ENCODE results near the gene AHNAK.
"Not testable (repeated sequence)": the region's sequence is repeated elsewhere in the genome, so short reads cannot be mapped to it uniquely, and the experiment has no call there.

AHNAK gene

GRCh38 chr11:62559626-62560025 is 13.0 kb upstream of the AHNAK start:
- H2AFZ ChIP-seq (ENCODE audit: low read length, unreplicated experiment); H3K36me3 ChIP-seq (ENCODE audit: insufficient read depth, low read length); H3K4me3 ChIP-seq (ENCODE audit: low read depth, low read length); H3K27me3 ChIP-seq (ENCODE audit: insufficient read depth, low read length): not testable (repeated sequence)
- peaks cover 69% of the 10 kb centered on the region for H3K4me1 ChIP-seq (ENCODE audit: control insufficient read depth, insufficient read depth, low read length, unreplicated experiment)
- peaks cover 27% of the 10 kb centered on the region for H3K79me2 ChIP-seq (ENCODE audit: control insufficient read depth, insufficient read depth, low read length, unreplicated experiment)
- H3K27ac ChIP-seq (ENCODE audit: low read depth, low read length) = peak overlapping the region; percentile 62

GRCh38 chr11:62559204-62559603 is 12.6 kb upstream of the AHNAK start:
- Histone ChIP-seq H3K4me1 (ENCODE audit: control insufficient read depth, insufficient read depth, low read length, unreplicated experiment) (peaks cover 73% of the 10 kb centered on the region), H2AFZ (ENCODE audit: low read length, unreplicated experiment) (no peak overlapping the region), H3K27me3 (ENCODE audit: insufficient read depth, low read length) (no peaks in the 10 kb centered on the region), H3K27ac (ENCODE audit: low read depth, low read length) (peak overlapping the region; percentile 62), H3K79me2 (ENCODE audit: control insufficient read depth, insufficient read depth, low read length, unreplicated experiment) (peaks cover 27% of the 10 kb centered on the region), H3K4me3 (ENCODE audit: low read depth, low read length) (no peak overlapping the region), H3K36me3 (ENCODE audit: insufficient read depth, low read length) (peaks cover 8% of the 10 kb centered on the region)

- no peak overlapping the region for H2AFZ ChIP-seq (ENCODE audit: low read length, unreplicated experiment)
- peaks cover 8% of the 10 kb centered on the region for H3K36me3 ChIP-seq (ENCODE audit: insufficient read depth, low read length)
- H3K27ac ChIP-seq (ENCODE audit: low read depth, low read length) = peak overlapping the region; percentile 62; the same call in 1 of the 2 replicates
- H3K79me2 ChIP-seq (ENCODE audit: control insufficient read depth, insufficient read depth, low read length, unreplicated experiment) = peaks cover 23% of the 10 kb centered on the region
- no peak overlapping the region for H3K4me3 ChIP-seq (ENCODE audit: low read depth, low read length)
- H3K27me3 ChIP-seq (ENCODE audit: insufficient read depth, low read length) = no peaks in the 10 kb centered on the region
- H3K4me1 ChIP-seq (ENCODE audit: control insufficient read depth, insufficient read depth, low read length, unreplicated experiment) = peaks cover 77% of the 10 kb centered on the region
Observed at GRCh38 chr11:62558669-62559068, 12.1 kb upstream of the AHNAK start.

- Histone ChIP-seq H3K4me3 (ENCODE audit: low read depth, low read length) (peak overlapping the region; percentile 15), H3K79me2 (ENCODE audit: control insufficient read depth, insufficient read depth, low read length, unreplicated experiment) (peaks cover 17% of the 10 kb centered on the region), H3K27me3 (ENCODE audit: insufficient read depth, low read length) (no peaks in the 10 kb centered on the region), H3K36me3 (ENCODE audit: insufficient read depth, low read length) (peaks cover 8% of the 10 kb centered on the region), H3K27ac (ENCODE audit: low read depth, low read length) (peak overlapping the region; percentile 100), H2AFZ (ENCODE audit: low read length, unreplicated experiment) (no peak overlapping the region), H3K4me1 (ENCODE audit: control insufficient read depth, insufficient read depth, low read length, unreplicated experiment) (peaks cover 83% of the 10 kb centered on the region)
Observed at GRCh38 chr11:62556875-62557631, 10.4 kb upstream of the AHNAK start.

- Histone ChIP-seq H3K4me1 (ENCODE audit: control insufficient read depth, insufficient read depth, low read length, unreplicated experiment) (peaks cover 85% of the 10 kb centered on the region), H3K27ac (ENCODE audit: low read depth, low read length) (peak overlapping the region; percentile 100), H3K4me3 (ENCODE audit: low read depth, low read length) (peak overlapping the region; percentile 63), H3K36me3 (ENCODE audit: insufficient read depth, low read length) (peaks cover 8% of the 10 kb centered on the region), H2AFZ (ENCODE audit: low read length, unreplicated experiment) (no peak overlapping the region), H3K79me2 (ENCODE audit: control insufficient read depth, insufficient read depth, low read length, unreplicated experiment) (peaks cover 17% of the 10 kb centered on the region), H3K27me3 (ENCODE audit: insufficient read depth, low read length) (no peaks in the 10 kb centered on the region)
Observed at GRCh38 chr11:62556108-62556874, 9.7 kb upstream of the AHNAK start.

- Histone ChIP-seq H3K79me2 (ENCODE audit: control insufficient read depth, insufficient read depth, low read length, unreplicated experiment) (peaks cover 17% of the 10 kb centered on the region), H2AFZ (ENCODE audit: low read length, unreplicated experiment) (no peak overlapping the region), H3K36me3 (ENCODE audit: insufficient read depth, low read length) (peaks cover 8% of the 10 kb centered on the region), H3K27ac (ENCODE audit: low read depth, low read length) (peak overlapping the region; percentile 100), H3K4me3 (ENCODE audit: low read depth, low read length) (peak overlapping the region; percentile 63), H3K4me1 (ENCODE audit: control insufficient read depth, insufficient read depth, low read length, unreplicated experiment) (peaks cover 80% of the 10 kb centered on the region), H3K27me3 (ENCODE audit: insufficient read depth, low read length) (no peaks in the 10 kb centered on the region)
Observed at GRCh38 chr11:62555464-62556107, 9.0 kb upstream of the AHNAK start.

GRCh38 chr11:62554387-62555167 is 8.0 kb upstream of the AHNAK start:
- peaks cover 9% of the 10 kb centered on the region for H3K79me2 ChIP-seq (ENCODE audit: control insufficient read depth, insufficient read depth, low read length, unreplicated experiment)
- H3K36me3 ChIP-seq (ENCODE audit: insufficient read depth, low read length) = peaks cover 5% of the 10 kb centered on the region
- H3K4me3 ChIP-seq (ENCODE audit: low read depth, low read length) = peak overlapping the region; percentile 76
- no peak overlapping the region for H2AFZ ChIP-seq (ENCODE audit: low read length, unreplicated experiment)
- no peaks in the 10 kb centered on the region for H3K27me3 ChIP-seq (ENCODE audit: insufficient read depth, low read length)
- peaks cover 71% of the 10 kb centered on the region for H3K4me1 ChIP-seq (ENCODE audit: control insufficient read depth, insufficient read depth, low read length, unreplicated experiment)
- peak overlapping the region; percentile 100 for H3K27ac ChIP-seq (ENCODE audit: low read depth, low read length)

GRCh38 chr11:62553839-62554361 is 7.3 kb upstream of the AHNAK start:
- Histone ChIP-seq H3K79me2 (ENCODE audit: control insufficient read depth, insufficient read depth, low read length, unreplicated experiment) (peaks cover 2% of the 10 kb centered on the region), H2AFZ (ENCODE audit: low read length, unreplicated experiment) (no peak overlapping the region), H3K4me3 (ENCODE audit: low read depth, low read length) (peak overlapping the region; percentile 76), H3K36me3 (ENCODE audit: insufficient read depth, low read length) (no peaks in the 10 kb centered on the region; the same call in 1 of the 2 replicates), H3K4me1 (ENCODE audit: control insufficient read depth, insufficient read depth, low read length, unreplicated experiment) (peaks cover 70% of the 10 kb centered on the region), H3K27me3 (ENCODE audit: insufficient read depth, low read length) (no peaks in the 10 kb centered on the region), H3K27ac (ENCODE audit: low read depth, low read length) (peak overlapping the region; percentile 100)

- H3K27ac ChIP-seq (ENCODE audit: low read depth, low read length) = peak overlapping the region; percentile 100
- H3K4me3 ChIP-seq (ENCODE audit: low read depth, low read length) = peak overlapping the region; percentile 76
- H3K79me2 ChIP-seq (ENCODE audit: control insufficient read depth, insufficient read depth, low read length, unreplicated experiment) = no peaks in the 10 kb centered on the region
- H3K27me3 ChIP-seq (ENCODE audit: insufficient read depth, low read length) = no peaks in the 10 kb centered on the region
- H3K4me1 ChIP-seq (ENCODE audit: control insufficient read depth, insufficient read depth, low read length, unreplicated experiment) = peaks cover 72% of the 10 kb centered on the region
- no peaks in the 10 kb centered on the region for H3K36me3 ChIP-seq (ENCODE audit: insufficient read depth, low read length)
- no peak overlapping the region for H2AFZ ChIP-seq (ENCODE audit: low read length, unreplicated experiment)
Observed at GRCh38 chr11:62553080-62553838, 6.7 kb upstream of the AHNAK start.
